Measurements from ENCODE around the gene RALGPS1.

RALGPS1 gene

DNA sequence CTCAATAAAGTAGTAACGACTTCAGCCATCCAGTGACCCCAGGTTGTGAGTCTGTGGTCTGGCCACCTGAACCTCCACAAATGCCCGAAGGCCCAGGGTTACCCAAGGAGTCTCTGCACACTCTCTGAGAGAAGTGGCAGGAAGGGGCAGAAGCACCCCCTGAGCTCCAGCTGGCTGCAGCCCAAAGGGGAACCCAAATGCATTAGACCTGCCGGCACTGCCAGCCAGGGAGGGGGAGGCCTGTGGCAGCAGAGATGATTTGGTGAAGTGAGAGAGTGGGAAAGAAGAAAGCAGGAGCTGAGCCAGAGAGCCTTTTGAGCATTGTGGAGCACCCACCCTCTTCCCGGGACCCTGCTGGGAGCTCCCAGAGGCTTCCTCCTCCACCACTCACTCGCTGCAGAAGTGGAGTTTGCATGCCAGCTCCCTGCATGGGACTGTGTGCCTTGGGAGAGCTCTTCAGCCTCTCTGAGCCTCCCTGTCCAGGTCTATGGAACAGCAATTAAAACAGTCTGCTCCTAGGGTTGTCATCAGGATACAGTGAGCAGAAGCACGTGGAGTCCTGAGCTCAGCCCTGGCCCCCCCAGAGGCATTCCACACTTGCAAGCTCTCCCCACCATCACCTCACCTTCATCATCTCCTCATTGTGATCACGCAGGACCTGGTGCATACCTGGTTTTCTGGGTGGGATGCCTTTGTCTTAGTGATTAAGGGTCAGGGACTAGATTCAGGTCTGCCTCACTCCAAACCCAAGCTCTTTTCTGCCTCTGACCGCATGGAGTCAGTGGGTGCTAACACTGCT lies 221.7 kb downstream of the RALGPS1 start:
- TF ChIP-seq ZFX (IDR thresholded peaks at IDR 0.05): no peak
- TF ChIP-seq, protein P1, sequence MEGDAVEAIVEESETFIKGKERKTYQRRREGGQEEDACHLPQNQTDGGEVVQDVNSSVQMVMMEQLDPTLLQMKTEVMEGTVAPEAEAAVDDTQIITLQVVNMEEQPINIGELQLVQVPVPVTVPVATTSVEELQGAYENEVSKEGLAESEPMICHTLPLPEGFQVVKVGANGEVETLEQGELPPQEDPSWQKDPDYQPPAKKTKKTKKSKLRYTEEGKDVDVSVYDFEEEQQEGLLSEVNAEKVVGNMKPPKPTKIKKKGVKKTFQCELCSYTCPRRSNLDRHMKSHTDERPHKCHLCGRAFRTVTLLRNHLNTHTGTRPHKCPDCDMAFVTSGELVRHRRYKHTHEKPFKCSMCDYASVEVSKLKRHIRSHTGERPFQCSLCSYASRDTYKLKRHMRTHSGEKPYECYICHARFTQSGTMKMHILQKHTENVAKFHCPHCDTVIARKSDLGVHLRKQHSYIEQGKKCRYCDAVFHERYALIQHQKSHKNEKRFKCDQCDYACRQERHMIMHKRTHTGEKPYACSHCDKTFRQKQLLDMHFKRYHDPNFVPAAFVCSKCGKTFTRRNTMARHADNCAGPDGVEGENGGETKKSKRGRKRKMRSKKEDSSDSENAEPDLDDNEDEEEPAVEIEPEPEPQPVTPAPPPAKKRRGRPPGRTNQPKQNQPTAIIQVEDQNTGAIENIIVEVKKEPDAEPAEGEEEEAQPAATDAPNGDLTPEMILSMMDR (conservative IDR thresholded peaks at IDR 0.05): no peak
- no peak overlapping the region for H3K27ac ChIP-seq

DNA sequence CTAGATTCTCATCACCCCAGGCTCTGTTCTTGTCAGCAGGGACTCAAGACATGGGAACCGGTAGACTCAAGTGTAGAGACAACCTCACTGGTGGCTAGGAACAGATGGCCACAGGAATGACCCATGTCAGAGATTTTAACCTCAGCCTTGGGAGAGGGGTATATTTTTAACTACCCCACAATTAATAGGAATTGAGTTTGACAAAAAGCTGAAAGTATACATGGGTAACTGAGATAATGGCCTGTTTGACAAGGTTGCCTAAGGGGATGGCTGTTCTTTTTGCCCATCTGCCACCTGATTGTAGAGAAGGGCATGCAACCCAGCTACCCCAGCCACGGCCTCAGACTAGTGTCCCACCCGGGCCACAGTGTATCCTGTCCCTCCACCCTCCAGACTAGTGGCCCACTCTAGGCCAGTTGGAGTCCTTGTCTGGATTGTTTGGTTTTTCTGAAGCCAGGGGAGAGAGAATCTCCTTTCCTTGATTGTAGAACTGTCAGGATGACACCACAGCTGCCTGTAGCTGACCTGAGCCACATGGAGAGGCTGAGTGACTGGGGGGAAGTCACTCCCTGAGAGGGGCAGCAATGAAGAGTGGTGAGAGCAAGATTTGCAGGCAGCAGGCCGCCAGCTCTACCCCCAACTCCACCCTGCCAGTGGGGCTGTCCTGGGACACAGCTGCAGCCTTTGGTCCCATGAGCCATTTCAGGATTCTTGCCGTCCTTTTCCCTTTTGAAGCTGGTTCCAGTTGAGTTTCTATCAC lies 222.5 kb downstream of the RALGPS1 start:
- TF ChIP-seq, protein P1 (conservative IDR thresholded peaks at IDR 0.05): no peak
- no peak for TF ChIP-seq ZFX (IDR thresholded peaks at IDR 0.05)
- no peak overlapping the region for H3K27ac ChIP-seq

DNA sequence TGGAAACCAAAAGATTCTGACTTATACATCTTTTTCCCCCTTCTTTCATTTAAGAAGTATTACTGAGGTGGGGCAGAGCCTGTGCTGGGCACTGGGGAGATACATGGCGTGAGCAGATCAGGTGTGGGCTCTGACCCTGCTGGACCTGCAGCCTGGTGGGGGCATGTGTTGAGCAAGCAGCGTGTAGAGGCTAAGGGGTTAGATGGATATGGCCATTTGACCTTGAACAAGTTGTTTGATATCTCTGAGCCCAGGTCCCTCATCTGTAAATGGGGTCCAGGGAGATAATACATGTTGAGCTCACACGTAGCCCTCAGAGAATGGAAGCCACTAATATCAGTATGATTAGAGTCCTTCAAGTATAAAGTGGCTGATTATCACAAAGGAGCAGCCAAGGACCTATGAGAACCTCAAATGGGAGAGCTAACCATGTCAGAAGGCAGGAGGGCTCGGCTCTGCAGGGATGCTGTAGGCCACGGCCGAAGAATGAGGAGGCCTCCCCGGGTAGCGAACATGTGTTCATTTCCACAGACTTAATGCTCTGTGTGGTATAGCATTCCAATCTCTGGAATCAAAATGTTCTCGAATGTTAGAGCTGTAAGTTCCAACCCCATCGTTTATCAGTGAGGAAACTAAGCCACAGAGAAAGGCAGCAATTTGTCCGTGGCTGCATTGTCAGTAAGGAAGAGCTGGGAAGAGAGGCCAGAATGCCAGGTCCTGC lies 223.2 kb downstream of the RALGPS1 start:
- no peak for TF ChIP-seq ZFX (IDR thresholded peaks at IDR 0.05)
- TF ChIP-seq, protein P1 (conservative IDR thresholded peaks at IDR 0.05): no peak
- no peak overlapping the region for H3K27ac ChIP-seq

DNA sequence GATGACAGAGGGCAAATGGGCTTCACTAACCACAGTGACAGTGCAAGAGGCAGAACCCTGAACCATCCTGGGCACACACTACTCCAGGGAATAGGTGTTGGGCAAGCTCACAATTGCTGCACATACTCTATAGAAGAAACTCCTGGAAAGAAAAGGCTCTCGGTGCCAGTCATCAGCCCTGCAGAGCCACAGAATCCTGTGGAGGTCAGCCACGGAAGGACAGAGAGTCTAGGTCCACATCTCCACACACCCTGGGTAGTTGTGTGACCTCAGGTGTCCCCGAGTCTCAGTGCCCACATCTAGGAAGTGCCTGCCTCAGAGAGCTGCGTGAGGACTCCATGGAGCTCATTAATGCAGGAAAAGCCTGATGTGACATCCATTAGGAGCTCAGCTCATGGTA lies 223.9 kb downstream of the RALGPS1 start:
- TF ChIP-seq, protein P1 (conservative IDR thresholded peaks at IDR 0.05): no peak
- no peak for TF ChIP-seq ZFX (IDR thresholded peaks at IDR 0.05)

DNA sequence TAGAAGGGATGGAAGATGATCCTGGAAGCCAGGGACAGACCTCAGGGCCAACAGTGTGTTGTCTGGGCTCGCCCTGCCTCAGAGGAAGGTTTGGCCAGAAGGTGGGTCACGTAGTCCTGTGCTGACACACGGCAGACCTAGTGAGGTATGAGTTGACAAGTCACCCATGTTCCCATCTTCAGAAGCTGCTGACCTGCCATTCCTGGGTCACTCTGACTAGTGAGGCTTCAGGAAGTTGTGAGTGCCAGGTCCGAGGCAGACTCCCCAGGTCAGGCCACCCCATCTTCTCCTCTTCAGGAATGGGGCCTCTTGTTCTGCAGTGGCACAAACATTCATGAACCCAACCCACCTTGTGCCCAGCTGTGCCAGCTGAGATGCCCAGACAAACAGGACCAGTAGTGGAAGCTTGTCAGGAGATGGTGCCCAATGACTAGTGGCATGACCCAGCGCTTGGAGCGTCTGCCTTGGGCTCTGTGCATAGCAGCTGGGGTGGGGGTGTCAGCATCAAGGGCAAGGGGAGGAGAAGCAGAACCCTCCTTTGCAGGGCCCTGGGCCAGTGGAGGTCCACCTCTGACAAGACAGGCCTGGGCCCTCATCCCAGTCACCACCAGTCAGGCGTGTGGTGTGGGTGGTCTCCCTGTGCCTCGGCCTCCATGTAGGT lies 224.6 kb downstream of the RALGPS1 start:
- no peak for TF ChIP-seq ZFX (IDR thresholded peaks at IDR 0.05)
- TF ChIP-seq, protein P1 (conservative IDR thresholded peaks at IDR 0.05): no peak
- no peak overlapping the region for H3K27ac ChIP-seq

More for the DNA sequence above, 223.9 kb downstream of the RALGPS1 start:
- H3K27ac ChIP-seq: no peak overlapping the region

DNA sequence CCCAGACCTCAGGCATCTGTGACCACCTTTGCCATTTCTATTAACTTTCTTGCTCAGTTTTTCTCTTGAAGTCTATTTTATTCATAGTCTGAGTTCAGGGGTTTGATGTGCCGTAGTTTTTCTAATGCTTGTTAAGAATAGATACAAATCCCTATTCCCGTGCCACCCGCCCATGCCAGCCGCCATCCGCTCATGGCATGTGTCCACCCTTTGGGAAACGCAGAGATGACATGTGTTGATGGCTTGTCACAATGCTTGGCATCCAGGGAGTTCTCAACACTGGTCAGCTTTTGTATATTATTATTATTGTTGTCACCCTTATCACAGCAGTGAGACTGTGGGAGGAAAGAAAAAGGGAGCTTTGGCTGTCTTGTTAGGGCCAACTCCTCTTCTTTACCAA lies 225.2 kb downstream of the RALGPS1 start:
- H3K27ac ChIP-seq: no peak overlapping the region
- TF ChIP-seq, protein P1 (conservative IDR thresholded peaks at IDR 0.05): no peak
- TF ChIP-seq ZFX (IDR thresholded peaks at IDR 0.05): no peak
